Stomach (tissue), 9 donors: Measurements from ENCODE around the gene TNFRSF17. TPM values are rescaled to one million over a fixed set of nuclear protein-coding genes. Genes with fewer than 3 reads are reported as not detected.
"Not testable (repeated sequence)": the region's sequence is repeated elsewhere in the genome, so short reads cannot be mapped to it uniquely, and the experiment has no call there.

Source experiments
- DNase-seq, 2 donors: peaks; one replicate each; pipeline versions ENCODE4 v3.0.0 to v3.0.0-alpha.2; 2013 to 2019
- H3K27ac ChIP-seq, 5 donors: fragments of 200-600 bp in 4 of 5; sonication (generic) in 4 of 5; one replicate each; pipeline ENCODE4 v1.5.1; 2013 to 2019; ENCODE audit warnings: mild to moderate bottlenecking in 1 of 5, moderate library complexity in 1 of 5
- H3K27me3 ChIP-seq, 3 donors: fragments of 200-600 bp; sonication (generic); one replicate each; pipeline ENCODE4 v1.5.1; 2017 to 2019; ENCODE audit warnings: mixed run types in 1 of 3
- H3K36me3 ChIP-seq, 4 donors: fragments of 200-600 bp; sonication (generic); 1 replicate in 3 of 4; 2 replicates in 1 of 4; pipeline ENCODE4 v1.5.1; 2016 to 2019
- H3K4me1 ChIP-seq, 4 donors: fragments of 200-600 bp; sonication (generic); one replicate each; pipeline ENCODE4 v1.5.1; 2016 to 2019
- H3K4me3 ChIP-seq, 4 donors: fragments of 200-600 bp; sonication (generic) in 3 of 4; one replicate each; pipeline ENCODE4 v1.5.1; 2016 to 2019; ENCODE audit warnings: mild to moderate bottlenecking in 1 of 4
- H3K9me3 ChIP-seq, 4 donors: fragments of 200-600 bp; sonication (generic); one replicate each; pipeline ENCODE4 v1.5.1; 2016 to 2019
- EP300 ChIP-seq: sonication (generic); formaldehyde crosslinking; IDR thresholded peaks from one replicate; pipeline ENCODE4 v1.6.1; 2017; ENCODE audit warnings: antibody characterized with exemption
- POLR2A ChIP-seq, 4 donors: fragments of 450-650 bp; IDR thresholded peaks; one replicate each; pipeline ENCODE4 v1.6.1; 2016; ENCODE audit warnings: antibody characterized with exemption in 4 of 4, control low read depth in 2 of 4, mild to moderate bottlenecking in 1 of 4, moderate library complexity in 1 of 4
- POLR2AphosphoS5 ChIP-seq, 3 donors: sonication (generic); formaldehyde crosslinking; IDR thresholded peaks; one replicate each; pipeline ENCODE4 v1.6.1; 2016; ENCODE audit warnings: antibody characterized with exemption in 3 of 3
- WGBS, 5 donors: extraction: QIAGEN DNeasy Blood & Tissue Kit in 3 of 5; methylation state at CpG; one replicate each; pipeline versions ENCODE4 v1.1.5 to v1.1.7; 2013 to 2018; 5-methylcytosine and 5-hydroxymethylcytosine counted together
- intact Hi-C: fragments of 100-400 bp; cut with DNase I; formaldehyde crosslinking; loops from one replicate; pipeline ENCODE4 v1.15.1; 2023; ENCODE audit warnings: low total_unique reads
- polyA plus RNA-seq, 3 donors: library from polyadenylated mRNA; stranded (reverse); fragments of 200-250 nt; gene quantifications; one replicate each; pipeline ENCODE4 v1.2.3, GENCODE V29; 2013
- total RNA-seq, 5 donors: library from RNA; depleted of rRNA; stranded (reverse); fragments of >200 nt; gene quantifications; one replicate each; pipeline versions ENCODE4 v1.1.0 to v1.2.3, GENCODE V29; 2014 to 2016
- TF ChIP-seq, protein P1 (sequence below), 7 experiments: fragments of 450-650 bp in 4 of 7; fragments of 200-600 bp in 3 of 7; sonication (generic) in 3 of 7; IDR thresholded peaks; one replicate each; pipeline ENCODE4 v1.5.1; 2016 to 2019; ENCODE audit warnings: antibody characterized with exemption in 7 of 7, control low read depth in 2 of 7, mild to moderate bottlenecking in 1 of 7
- donor health status: healthy with polysubstance abuse.
- donor health status: Bipolar disorder and iron deficiency.
- donor health status: healthy.

The TNFRSF17 gene
- total and polyA plus RNA-seq, 8 donors, result 1.1 to 7.4 (median 1.8) TPM; not detected in 4

DNA sequence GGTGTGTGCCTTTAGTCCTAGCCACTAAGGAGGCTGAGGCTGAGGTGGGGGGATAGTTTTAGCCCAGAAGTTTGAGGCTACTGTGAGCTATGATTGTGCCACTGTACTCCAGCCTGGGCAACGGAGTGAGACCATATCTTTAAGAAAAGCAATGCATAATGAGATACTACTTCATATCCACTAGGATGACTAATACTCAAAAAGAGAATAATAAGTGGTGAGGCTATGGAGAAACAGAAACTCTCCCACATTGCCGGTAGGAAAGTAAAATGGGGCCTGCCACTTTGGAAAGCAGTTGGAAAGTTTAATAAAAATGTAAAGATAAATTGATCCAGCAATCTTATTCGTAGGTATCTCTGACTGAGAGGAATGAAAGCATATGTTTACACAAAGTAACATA is 18.6 kb upstream of the TNFRSF17 start:
- 72 to 76% (median 73%) methylated on average over 3 of the region's 3 CpGs for WGBS, 5 donors

DNA sequence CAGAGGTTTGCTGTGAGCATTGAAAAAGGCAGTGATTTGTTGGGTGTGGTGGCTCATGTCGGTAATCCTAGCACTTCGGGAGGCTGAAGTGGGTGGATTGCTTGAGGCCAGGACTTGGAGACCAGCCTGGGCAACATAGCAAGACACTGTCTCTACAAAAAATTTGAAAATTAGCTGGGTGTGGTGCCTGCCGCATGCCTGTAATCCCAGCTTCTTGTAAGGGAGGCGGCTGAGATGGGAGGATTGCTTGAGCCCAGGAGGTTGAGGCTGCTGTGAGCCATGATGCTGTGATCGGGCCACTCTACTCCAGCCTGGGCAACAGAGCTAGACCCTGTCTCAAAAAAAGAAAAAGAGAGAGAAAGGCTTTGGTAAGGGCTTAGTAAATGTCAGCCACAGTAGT is 16.2 kb upstream of the TNFRSF17 start:
- H3K4me1 ChIP-seq, result peaks cover 0 to 6% (median 0%) of the 10 kb centered on the region in 4 donors
- WGBS, 5 donors, result 84 to 95% (median 95%) methylated on average over 5 of the region's 5 CpGs
- H3K27ac ChIP-seq, result no peak overlapping the region
- no peaks in the 10 kb centered on the region for H3K36me3 ChIP-seq
- H3K4me3 ChIP-seq, result no peak overlapping the region
- H3K27me3 ChIP-seq, result no peaks in the 10 kb centered on the region
- no peaks in the 10 kb centered on the region for H3K9me3 ChIP-seq
- no peak for DNase-seq
- TF ChIP-seq EP300, result no peak
- intact Hi-C loops, result no loop called here

More for the DNA sequence above, 18.6 kb upstream of the TNFRSF17 start:
- intact Hi-C loops, result no loop called here
- Histone ChIP-seq H3K9me3 (no peaks in the 10 kb centered on the region), H3K27ac (no peak overlapping the region), H3K4me1 (peaks cover 0 to 6% (median 0%) of the 10 kb centered on the region in 4 donors), H3K4me3 (no peak overlapping the region), H3K27me3 (no peaks in the 10 kb centered on the region), H3K36me3 (no peaks in the 10 kb centered on the region)
- TF ChIP-seq POLR2AphosphoS5 (IDR thresholded peaks at IDR 0.05) (no peak), POLR2A (IDR thresholded peaks at IDR 0.05) (no peak), EP300 (no peak)
- TF ChIP-seq, protein P1, sequence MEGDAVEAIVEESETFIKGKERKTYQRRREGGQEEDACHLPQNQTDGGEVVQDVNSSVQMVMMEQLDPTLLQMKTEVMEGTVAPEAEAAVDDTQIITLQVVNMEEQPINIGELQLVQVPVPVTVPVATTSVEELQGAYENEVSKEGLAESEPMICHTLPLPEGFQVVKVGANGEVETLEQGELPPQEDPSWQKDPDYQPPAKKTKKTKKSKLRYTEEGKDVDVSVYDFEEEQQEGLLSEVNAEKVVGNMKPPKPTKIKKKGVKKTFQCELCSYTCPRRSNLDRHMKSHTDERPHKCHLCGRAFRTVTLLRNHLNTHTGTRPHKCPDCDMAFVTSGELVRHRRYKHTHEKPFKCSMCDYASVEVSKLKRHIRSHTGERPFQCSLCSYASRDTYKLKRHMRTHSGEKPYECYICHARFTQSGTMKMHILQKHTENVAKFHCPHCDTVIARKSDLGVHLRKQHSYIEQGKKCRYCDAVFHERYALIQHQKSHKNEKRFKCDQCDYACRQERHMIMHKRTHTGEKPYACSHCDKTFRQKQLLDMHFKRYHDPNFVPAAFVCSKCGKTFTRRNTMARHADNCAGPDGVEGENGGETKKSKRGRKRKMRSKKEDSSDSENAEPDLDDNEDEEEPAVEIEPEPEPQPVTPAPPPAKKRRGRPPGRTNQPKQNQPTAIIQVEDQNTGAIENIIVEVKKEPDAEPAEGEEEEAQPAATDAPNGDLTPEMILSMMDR (IDR thresholded peaks at IDR 0.05), result no peak
- DNase-seq, result no peak

DNA sequence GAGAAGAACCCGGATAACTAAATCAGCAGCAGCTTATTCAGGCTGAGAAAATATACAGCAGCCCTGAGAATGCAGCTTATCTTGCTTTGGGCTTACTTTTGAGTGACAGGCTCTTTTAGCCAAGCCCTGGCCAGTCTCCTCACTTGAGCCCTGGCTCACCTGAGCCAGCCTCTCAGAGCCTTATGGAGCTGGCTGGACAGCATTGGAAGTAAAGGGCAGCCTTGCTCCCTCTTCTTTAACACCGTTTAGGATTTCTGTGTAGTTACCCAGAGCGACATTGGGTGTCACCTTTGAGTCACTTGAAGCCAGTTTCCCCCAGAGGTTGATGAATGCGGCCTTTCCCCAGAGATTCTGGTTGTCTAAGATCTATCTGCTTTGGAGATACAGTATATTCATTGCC is 15.5 kb upstream of the TNFRSF17 start:
- intact Hi-C loops, result no loop called here
- Histone ChIP-seq H3K9me3 (no peaks in the 10 kb centered on the region), H3K36me3 (no peaks in the 10 kb centered on the region), H3K4me3 (no peak overlapping the region), H3K27ac (no peak overlapping the region), H3K4me1 (peaks cover 0 to 6% (median 0%) of the 10 kb centered on the region in 4 donors), H3K27me3 (no peaks in the 10 kb centered on the region)
- DNase-seq, result peak in 1 of 2 donors; percentile 61
- WGBS, 5 donors, result 9 to 18% (median 14%) methylated on average over 4 of the region's 4 CpGs
- no peak for TF ChIP-seq EP300
- TF ChIP-seq, protein P1 (IDR thresholded peaks at IDR 0.05), result peak in 4 of 7 experiments; percentile 8 to 36 (median 24)

DNA sequence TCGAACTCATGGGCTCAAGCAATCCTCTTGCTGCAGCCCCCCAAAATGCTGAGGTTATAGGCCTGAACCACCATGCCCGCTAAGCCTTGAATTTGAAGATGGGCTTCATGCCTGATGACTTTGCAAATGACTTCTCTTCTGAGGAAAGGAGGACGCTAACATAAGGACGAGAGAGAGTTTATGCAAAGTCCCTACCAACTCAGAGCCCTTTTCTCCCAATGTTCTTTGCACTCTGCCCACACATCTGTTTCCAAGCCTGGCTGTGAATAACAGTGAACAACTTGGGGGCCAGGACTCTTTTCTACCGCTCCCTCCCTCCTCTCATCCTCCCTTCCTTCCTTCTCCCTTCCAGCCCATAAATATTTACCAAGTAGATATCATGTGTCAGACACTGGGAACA is 14.6 kb upstream of the TNFRSF17 start:
- Histone ChIP-seq H3K36me3 (no peaks in the 10 kb centered on the region), H3K4me3 (no peak overlapping the region), H3K27ac (no peak overlapping the region), H3K9me3 (no peaks in the 10 kb centered on the region), H3K4me1 (peaks cover 0 to 6% (median 0%) of the 10 kb centered on the region in 4 donors), H3K27me3 (no peaks in the 10 kb centered on the region)
- 69 to 77% (median 71%) methylated on average over 5 of the region's 5 CpGs for WGBS, 5 donors
- TF ChIP-seq POLR2A (IDR thresholded peaks at IDR 0.05) (no peak), POLR2AphosphoS5 (IDR thresholded peaks at IDR 0.05) (no peak), EP300 (no peak)
- TF ChIP-seq, protein P1 (IDR thresholded peaks at IDR 0.05), result no peak
- DNase-seq, result no peak
- intact Hi-C loops, result no loop called here

DNA sequence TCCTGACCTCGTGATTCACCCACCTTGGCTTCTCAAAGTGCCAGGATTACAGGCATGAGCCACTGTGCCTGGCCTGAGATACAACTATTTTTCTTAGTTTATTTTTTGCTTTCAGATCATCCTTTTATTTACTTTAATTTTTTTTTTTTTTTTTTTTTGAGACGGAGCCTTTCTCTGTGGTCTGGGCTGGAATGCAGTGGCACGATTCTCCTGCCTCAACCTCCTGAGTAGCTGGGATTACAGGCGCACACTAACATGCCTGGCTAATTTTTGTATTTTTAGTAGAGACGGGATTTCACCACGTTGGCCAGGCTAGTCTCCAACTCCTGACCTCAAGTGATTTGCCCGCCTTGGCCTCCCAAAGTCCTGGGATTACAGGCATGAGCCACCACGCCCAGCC is 11.4 kb upstream of the TNFRSF17 start:
- H3K27ac ChIP-seq, H3K9me3 ChIP-seq, H3K4me3 ChIP-seq, DNase-seq, H3K36me3 ChIP-seq, intact Hi-C loops, H3K4me1 ChIP-seq, H3K27me3 ChIP-seq: not testable (repeated sequence)
- WGBS, 5 donors, result 63 to 79% (median 76%) methylated on average over 8 of the region's 8 CpGs
